HG02884 (cell line): ENCODE data around the gene TSKU.
"Not testable (repeated sequence)": the region's sequence is repeated elsewhere in the genome, so short reads cannot be mapped to it uniquely, and the experiment has no call there.

Source experiments
- ATAC-seq: cut with Tn5 transposase; IDR thresholded peaks from one replicate; pipeline ENCODE4 v1.9.1; 2021; ENCODE audit warnings: mild to moderate bottlenecking, moderate library complexity; ENCODE audit not compliant: unreplicated experiment

The TSKU gene

GRCh38 chr11:76822406-76822805, 39.2 kb downstream of the TSKU start:
- ATAC-seq = no peak

DNA sequence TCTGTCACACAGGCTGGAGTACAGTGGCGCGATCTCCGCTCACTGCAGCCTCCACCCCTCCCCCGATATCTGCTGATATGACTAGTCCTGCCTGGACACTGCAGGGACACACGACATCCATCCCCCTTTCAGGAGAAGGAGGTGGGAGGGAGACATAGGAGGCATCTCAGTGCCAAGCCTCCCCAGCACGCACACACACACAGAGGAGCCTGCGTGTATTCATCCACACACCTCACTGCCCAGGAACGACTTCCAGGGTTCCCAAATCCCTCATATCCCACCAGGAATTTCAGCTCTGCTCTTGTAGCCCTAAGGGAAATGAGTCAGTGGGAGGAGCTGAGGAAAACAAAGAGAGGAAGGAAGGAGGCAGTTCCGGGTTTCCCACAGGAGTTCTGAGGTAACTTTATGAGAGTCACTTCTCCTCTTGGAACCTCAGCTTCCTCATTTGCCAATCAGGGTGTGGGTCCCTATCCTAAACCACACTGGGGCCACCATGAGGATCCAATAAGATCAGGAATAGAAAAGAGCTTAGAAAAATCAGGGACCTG, 40.4 kb downstream of the TSKU start:
- ATAC-seq = no peak

DNA sequence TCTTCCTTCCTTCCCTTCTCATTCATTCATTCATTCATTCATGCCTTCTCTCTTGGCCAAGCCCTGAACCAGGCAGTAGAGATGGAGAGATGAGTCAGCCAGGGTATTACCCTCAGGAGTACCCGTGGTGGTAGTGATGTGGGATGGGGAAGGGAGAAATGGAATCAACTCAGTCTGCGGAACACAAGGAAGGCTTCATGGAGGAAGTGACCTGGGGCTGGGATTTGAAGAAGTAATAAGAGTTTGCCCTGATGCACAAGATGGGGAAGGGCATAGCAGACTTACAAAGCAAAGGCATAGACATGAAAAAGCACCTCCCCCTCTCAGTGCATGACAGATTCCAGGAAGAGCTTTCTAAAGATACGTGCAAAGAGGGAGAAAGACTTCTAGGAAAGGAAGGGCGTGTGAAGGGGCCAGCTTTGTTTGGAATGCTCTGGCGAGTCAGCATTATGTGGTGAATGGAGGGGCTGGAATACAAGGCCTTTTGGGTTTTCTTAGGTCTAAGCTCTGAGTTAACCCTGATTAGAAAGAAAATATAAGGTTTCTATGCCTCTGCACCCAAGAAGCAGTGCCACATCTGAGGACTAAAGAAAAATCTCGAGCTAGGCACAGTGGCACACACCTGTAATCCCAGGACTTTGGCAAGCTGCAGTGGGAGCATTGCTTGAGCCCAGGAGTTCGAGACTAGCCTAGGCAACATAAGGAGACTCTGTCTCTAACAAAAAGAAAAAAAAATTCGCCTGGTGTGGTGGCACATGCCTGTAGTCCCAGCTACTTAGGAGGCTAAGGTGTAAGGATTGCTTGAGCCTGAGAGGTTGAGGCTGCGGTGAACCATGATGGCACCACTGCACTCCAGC, 41.2 kb downstream of the TSKU start:
- no peak for ATAC-seq

GRCh38 chr11:76824980-76825725, 42.0 kb downstream of the TSKU start:
- no peak for ATAC-seq

DNA sequence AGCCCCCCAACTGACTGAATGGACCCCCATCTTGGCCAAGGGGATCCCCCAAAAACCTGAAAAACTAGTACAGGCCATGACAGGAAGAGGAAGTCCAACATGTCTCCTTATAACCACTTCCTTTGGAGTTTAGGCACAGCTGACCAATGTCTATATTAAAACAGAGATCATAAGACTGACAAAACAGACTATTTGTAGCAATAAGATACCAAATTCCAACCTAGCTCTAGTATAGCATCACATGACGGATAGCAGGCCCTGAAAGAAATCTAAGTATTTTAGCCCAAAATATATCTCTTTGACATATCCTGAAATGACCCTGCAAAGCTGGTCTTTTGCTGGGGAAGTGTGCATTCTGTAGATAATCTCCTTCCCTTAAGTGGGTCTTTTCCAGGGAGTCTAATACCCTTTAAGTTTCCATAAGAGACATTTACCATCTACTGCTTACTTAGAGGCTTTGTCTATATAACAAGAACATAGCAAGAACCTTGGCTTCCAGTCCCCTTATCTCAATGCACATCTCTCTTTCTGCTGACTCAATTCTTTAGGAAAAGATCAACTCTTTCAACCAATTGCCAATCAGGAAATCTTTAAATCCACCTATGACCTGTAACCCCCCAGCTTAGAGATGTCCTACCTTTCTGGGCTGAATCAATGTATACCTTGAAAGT, 42.7 kb downstream of the TSKU start:
- ATAC-seq = no peak

GRCh38 chr11:76826508-76826907, 43.4 kb downstream of the TSKU start:
- ATAC-seq = not testable (repeated sequence)

DNA sequence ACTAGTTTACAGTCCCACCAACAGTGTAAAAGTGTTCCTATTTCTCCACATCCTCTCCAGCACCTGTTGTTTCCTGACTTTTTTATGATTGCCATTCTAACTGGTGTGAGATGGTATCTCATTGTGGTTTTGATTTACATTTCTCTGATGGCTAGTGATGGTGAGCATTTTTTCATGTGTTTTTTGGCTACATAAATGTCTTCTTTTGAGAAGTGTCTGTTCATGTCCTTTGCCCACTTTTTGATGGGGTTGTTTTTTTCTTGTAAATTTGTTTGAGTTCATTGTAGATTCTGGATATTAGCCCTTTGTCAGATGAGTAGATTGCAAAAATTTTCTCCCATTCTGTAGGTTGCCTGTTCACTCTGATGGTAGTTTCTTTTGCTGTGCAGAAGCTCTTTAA, 43.8 kb downstream of the TSKU start:
- not testable (repeated sequence) for ATAC-seq

DNA sequence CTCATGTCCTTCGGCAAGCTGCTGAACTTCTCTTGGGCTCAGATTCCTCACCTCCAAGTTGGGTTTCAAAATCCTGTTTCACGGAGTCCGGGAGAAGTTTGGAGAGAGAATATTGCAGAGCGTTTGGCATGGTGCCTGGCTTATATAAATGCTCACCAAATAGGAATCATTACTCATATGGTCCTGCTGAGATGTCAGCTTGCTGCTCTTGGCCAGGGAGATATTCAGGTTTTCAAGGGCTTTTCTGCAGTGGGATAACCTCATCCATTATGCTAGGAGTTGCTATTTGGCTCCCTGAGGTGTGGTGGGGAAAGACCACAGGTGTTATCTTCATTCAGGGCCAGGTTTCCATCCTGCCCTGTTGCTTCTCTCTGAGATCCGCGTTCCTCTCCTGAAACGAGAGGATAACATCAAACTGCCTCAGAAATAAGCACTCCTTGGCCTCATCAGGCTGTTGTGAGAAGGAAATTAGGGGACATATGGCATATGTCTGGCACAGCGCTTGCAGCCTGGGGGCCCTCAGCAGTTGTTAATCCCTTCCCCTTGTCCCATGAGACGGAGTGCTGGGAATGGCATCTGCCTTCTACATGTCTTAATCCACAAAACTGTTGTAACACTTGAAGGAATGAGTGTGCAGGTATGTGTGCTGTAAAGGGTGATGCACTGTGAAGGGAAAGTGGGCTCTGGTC, 47.6 kb downstream of the TSKU start:
- ATAC-seq = no peak

- ATAC-seq = no peak
Measured at GRCh38 chr11:76831686-76832310, 48.6 kb downstream of the TSKU start.

DNA sequence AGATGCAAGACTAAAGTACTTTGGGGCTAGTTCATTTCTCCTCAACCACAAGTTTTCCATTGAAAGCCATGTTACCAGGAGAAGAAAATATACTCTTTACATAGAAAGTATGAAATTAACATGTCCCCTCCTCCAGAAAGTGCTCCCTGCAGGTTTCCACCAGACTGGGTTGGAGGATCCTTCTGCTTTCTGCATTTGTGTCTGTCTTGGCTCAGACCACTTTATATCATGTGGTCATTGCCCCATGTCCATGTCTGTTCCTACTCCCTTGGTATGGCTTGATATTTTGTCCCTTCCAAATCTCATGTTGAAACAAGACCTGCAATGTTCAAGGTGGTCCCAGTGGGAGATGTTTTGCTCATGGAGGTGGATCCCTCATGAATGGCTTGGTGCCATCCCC, 49.2 kb downstream of the TSKU start:
- no peak for ATAC-seq

GRCh38 chr11:76834151-76834550, 51.0 kb downstream of the TSKU start:
- ATAC-seq = no peak

- ATAC-seq = no peak
Measured at GRCh38 chr11:76835036-76835435, 51.9 kb downstream of the TSKU start.

GRCh38 chr11:76835928-76836612, 52.9 kb downstream of the TSKU start:
- ATAC-seq = no peak

DNA sequence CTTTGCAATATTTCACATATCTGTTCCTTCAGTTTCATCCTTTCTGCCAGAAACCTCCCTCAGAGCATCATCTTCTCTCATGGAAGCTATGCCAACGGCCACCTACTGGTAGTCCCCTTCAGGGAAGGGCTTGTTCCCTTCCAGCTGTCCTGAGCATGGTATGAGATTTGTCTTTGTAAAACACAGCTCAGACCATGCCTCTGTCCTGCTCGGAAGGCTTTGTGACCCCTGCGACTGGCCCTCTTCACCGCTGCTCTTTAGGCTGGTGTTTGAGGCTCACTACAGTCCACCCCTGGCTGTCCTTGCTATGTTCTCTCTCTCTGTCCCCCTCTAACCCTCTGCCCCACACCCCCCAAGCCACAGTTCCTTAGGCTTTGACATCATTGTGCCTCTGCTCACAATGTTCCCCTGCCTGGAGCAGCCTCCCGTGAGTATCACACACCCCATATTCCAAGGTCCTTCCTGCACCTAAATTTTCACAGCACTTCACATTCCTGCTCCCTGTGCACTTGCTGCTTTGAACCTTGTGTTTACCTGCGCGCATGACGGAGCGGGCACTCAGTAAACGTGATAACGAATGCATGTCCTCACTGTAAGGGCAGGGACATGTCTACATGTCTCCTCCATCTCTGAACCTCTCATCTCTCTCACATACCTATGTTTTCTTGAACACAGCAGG, 53.6 kb downstream of the TSKU start:
- no peak for ATAC-seq

DNA sequence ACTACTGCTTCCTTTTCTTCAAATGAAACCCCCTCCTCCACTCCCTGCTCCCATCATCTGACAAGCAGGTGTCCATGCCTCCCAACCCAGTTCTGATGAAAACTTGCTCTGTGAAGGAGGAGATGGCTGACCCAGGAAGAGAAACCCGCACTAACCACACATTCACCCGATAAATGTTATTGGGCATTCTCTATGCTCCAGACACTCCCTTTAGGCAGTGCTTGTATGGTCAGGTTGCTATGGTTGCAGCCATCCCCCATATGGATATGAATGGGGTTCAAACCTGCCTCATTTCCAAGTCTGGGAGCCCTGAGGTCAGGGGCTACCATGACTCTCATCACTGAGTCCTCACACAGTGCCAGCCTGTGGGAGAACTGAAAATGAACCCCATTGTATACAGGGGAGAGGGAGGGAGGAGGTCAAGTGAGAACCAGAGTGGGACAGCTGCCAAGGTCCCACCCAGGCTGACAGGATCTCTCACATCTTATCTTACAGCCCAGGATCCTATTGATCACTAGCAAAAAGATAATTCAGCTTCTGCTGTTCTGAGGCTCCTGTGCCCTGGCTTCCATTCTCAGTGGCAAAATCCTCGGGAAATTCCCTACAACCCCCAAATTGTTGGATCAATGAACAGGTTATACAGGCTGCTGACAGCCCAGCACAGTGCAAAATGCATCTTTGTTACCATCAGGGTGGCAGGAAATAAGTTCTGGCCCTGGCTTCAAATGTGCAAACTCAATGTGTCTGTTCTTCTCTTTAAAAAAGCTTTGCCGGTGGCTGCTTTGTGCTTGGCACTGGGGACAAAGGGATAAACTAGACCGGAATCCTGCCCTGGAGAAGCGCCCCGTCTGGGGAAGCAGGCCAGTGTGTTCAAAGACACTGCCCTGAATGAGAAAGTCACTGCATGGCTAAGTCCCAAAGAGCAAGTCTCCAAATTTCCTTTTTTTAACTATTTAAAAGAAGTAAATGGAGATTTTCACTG, 54.8 kb downstream of the TSKU start:
- ATAC-seq = no peak

GRCh38 chr11:76838678-76839068, 55.5 kb downstream of the TSKU start:
- ATAC-seq = no peak

- no peak for ATAC-seq
Measured at GRCh38 chr11:76839311-76839710, 56.2 kb downstream of the TSKU start.

DNA sequence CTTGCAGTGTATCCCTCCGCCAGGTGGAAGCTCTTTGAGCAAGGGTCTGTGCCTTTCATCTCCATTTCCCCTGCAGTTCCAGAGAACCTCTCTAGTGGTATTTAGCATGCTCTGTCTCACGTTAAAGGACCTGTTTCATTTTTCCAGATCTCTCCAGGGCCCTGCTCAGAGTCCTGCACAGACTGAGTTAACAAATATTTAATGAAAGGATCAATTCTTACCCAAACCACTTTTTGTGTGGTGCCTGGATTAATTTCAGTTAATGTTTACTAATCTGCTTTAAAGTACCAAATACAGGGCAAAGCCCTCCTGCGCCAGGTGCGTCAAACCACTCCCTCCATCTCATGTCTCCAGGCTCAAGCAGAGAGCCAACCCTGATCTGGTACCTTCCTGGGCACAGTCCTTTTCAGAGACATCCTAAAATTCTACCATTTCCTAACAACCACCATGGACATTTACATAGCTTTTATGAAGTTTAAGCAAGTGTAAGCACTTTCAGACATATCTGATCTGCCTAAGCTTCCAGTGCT, 58.8 kb downstream of the TSKU start:
- no peak for ATAC-seq
